Endothelial cell (in vitro differentiated cells): ENCODE results near the gene UTY. TPM values are rescaled to one million over a fixed set of nuclear protein-coding genes. Genes with fewer than 3 reads are reported as not detected.

Experiments used
- DNase-seq: peaks from one replicate; pipeline ENCODE4 v3.0.0; 2021; ENCODE audit warnings: low spot score
- H3K27ac Mint-ChIP-seq: one replicate; pipeline ENCODE4 v1.8.0; 2021; ENCODE audit warnings: mixed read lengths, inconsistent platforms; ENCODE audit not compliant: unreplicated experiment
- H3K27me3 Mint-ChIP-seq: one replicate; pipeline ENCODE4 v1.8.0; 2021; ENCODE audit warnings: mild to moderate bottlenecking, moderate library complexity, mixed read lengths, inconsistent platforms; ENCODE audit not compliant: unreplicated experiment
- H3K36me3 Mint-ChIP-seq: one replicate; pipeline ENCODE4 v1.8.0; 2021; ENCODE audit warnings: mild to moderate bottlenecking, low read depth, mixed read lengths, inconsistent platforms; ENCODE audit not compliant: unreplicated experiment
- H3K4me1 Mint-ChIP-seq: one replicate; pipeline ENCODE4 v1.8.0; 2021; ENCODE audit warnings: mild to moderate bottlenecking, mixed read lengths, inconsistent platforms; ENCODE audit not compliant: unreplicated experiment
- H3K4me3 Mint-ChIP-seq: one replicate; pipeline ENCODE4 v1.8.0; 2021; ENCODE audit warnings: mild to moderate bottlenecking, mixed read lengths, inconsistent platforms; ENCODE audit not compliant: unreplicated experiment
- H3K9me3 Mint-ChIP-seq: one replicate; pipeline ENCODE4 v1.8.0; 2021; ENCODE audit warnings: mixed read lengths, inconsistent platforms; ENCODE audit not compliant: unreplicated experiment
- CTCF ChIP-seq: fragments of 200-600 bp; sonication (generic); IDR thresholded peaks from one replicate; pipeline ENCODE4 v1.5.0; 2021; ENCODE audit warnings: antibody characterized with exemption; ENCODE audit not compliant: unreplicated experiment
- total RNA-seq: library from RNA; stranded (reverse); fragmentation: NEBNext Ultra II Directional; extraction: Animal tissue kit (Norgen Biotek cat#: 25700); gene quantifications from one replicate; pipeline ENCODE4 v1.2.1, GENCODE V29; 2021; ENCODE audit not compliant: unreplicated experiment

Gene UTY
- total RNA-seq, 1 donor from 2014 or later = 36.0 TPM

GRCh38 chrY:13330651-13331050, 149.2 kb downstream of the UTY start:
- TF ChIP-seq CTCF = no peak
- peaks cover 13% of the 10 kb centered on the region for H3K36me3 Mint-ChIP-seq
- H3K4me1 Mint-ChIP-seq = peaks cover 9% of the 10 kb centered on the region
- no peak overlapping the region for H3K4me3 Mint-ChIP-seq
- H3K27ac Mint-ChIP-seq = no peak overlapping the region
- peaks cover 1% of the 10 kb centered on the region for H3K27me3 Mint-ChIP-seq
- DNase-seq = no peak
- no peaks in the 10 kb centered on the region for H3K9me3 Mint-ChIP-seq

- H3K9me3 Mint-ChIP-seq = no peaks in the 10 kb centered on the region
- no peak overlapping the region for H3K27ac Mint-ChIP-seq
- H3K4me1 Mint-ChIP-seq = peaks cover 5% of the 10 kb centered on the region
- H3K27me3 Mint-ChIP-seq = no peaks in the 10 kb centered on the region
- H3K4me3 Mint-ChIP-seq = no peak overlapping the region
- TF ChIP-seq CTCF = no peak
- peaks cover 3% of the 10 kb centered on the region for H3K36me3 Mint-ChIP-seq
- DNase-seq = no peak
These were observed 166.9 kb downstream of the UTY start for GRCh38 chrY:13312966-13313365.

GRCh38 chrY:13307959-13308358, 171.9 kb downstream of the UTY start:
- H3K9me3 Mint-ChIP-seq = no peaks in the 10 kb centered on the region
- peaks cover 3% of the 10 kb centered on the region for H3K36me3 Mint-ChIP-seq
- no peak overlapping the region for H3K27ac Mint-ChIP-seq
- H3K27me3 Mint-ChIP-seq = no peaks in the 10 kb centered on the region
- H3K4me1 Mint-ChIP-seq = peaks cover 8% of the 10 kb centered on the region
- TF ChIP-seq CTCF = no peak
- DNase-seq = no peak
- H3K4me3 Mint-ChIP-seq = no peak overlapping the region

GRCh38 chrY:13300795-13301194, 179.0 kb downstream of the UTY start:
- no peak overlapping the region for H3K4me3 Mint-ChIP-seq
- no peak for TF ChIP-seq CTCF
- DNase-seq = no peak
- H3K27ac Mint-ChIP-seq = no peak overlapping the region
- peaks cover 9% of the 10 kb centered on the region for H3K4me1 Mint-ChIP-seq
- no peaks in the 10 kb centered on the region for H3K27me3 Mint-ChIP-seq
- no peaks in the 10 kb centered on the region for H3K9me3 Mint-ChIP-seq
- H3K36me3 Mint-ChIP-seq = peaks cover 9% of the 10 kb centered on the region

GRCh38 chrY:13299411-13299810, 180.4 kb downstream of the UTY start:
- TF ChIP-seq CTCF = no peak
- DNase-seq = no peak
- H3K4me1 Mint-ChIP-seq = peaks cover 7% of the 10 kb centered on the region

More at GRCh38 chrY:13299411-13299810, 180.4 kb downstream of the UTY start:
- Mint-ChIP-seq H3K27ac (no peak overlapping the region), H3K9me3 (no peaks in the 10 kb centered on the region), H3K4me3 (no peak overlapping the region), H3K27me3 (no peaks in the 10 kb centered on the region), H3K36me3 (peaks cover 18% of the 10 kb centered on the region)
